Sciatic nerve (tissue), 2 donors: Measurements from ENCODE around the gene AUTS2. TPM values are rescaled to one million over a fixed set of nuclear protein-coding genes. Genes with fewer than 3 reads are reported as not detected.

Experiments
- ATAC-seq: fragments of 200-7000 bp; cut with Tn5 transposase; one replicate; pipeline ENCODE4 v1.9.1; 2020; ENCODE audit warnings: mild to moderate bottlenecking, moderate library complexity
- DNase-seq: peaks from one replicate; pipeline ENCODE4 v3.0.0-alpha.2; 2020; ENCODE audit warnings: low spot score
- intact Hi-C: fragments of 100-400 bp; cut with DNase I; formaldehyde crosslinking; loops from one replicate; pipeline ENCODE4 v1.14.2; 2022
- total RNA-seq: library from RNA; stranded (reverse); fragmentation: NEBNext Ultra II Directional; extraction: Animal tissue kit (Norgen Biotek cat#: 25700); gene quantifications from one replicate; pipeline ENCODE4 v1.2.1, GENCODE V29; 2021
- donor health status: DM: no; HTN: no; CAD: no.
- donor health status: DM: no; HTN: no; CAD: no.

The AUTS2 gene
- total RNA-seq, 1 donor from 2014 or later, result 129 TPM

DNA sequence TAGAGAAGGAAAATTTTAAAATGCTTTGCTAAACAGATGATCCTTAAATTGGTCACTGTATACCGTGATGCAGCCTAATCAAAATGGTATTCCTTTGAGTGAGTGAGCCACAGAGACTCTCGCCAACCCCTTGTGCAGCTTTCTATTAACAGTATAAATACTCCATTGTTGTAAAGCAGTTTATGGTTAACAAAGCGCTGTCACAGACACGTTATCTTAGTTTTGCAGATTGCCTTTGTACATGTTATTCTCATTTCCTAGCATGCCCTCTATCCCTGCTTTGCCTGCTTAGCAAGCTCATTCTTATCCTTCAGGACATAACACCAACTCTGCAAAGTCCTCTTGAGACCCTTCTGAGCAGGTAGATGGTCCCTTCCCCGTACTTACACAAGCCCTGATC, 694.4 kb downstream of the AUTS2 start:
- intact Hi-C loops, result no loop called here
- DNase-seq (no peak), ATAC-seq (no peak)

DNA sequence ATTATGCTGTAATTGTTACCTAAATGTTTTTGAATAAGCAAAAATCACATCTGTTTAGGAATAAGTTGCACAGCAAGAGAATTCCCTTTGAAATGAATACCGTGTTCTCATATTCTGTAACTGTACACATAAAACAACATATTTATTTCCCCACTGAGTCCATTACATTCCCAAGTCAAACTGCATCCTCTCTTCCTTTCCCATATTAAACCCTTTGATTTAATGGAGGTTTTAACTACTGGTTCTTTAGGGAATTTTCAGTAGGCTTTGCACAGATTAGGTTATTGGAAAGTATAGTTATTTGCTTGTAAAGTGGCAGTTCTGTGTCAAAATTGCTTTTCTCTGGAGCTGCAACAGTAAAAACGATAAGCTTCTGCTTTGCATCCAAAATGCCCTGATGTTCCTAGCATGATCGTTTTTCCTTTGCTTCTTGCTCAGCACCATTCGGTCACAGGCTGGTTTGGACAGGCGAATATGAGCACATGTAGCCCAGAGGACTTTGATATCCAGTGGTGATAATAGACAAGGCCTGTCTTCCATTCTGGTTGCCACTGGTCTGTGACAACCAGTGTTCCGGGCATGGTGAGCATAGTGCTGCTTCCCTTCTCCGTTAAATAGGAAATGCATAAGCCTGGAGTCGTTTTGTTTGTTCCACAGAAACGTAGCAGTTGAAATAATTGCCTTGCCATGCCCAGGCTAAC, 696.1 kb downstream of the AUTS2 start:
- intact Hi-C loops, result no loop called here
- ATAC-seq (no peak), DNase-seq (no peak)

DNA sequence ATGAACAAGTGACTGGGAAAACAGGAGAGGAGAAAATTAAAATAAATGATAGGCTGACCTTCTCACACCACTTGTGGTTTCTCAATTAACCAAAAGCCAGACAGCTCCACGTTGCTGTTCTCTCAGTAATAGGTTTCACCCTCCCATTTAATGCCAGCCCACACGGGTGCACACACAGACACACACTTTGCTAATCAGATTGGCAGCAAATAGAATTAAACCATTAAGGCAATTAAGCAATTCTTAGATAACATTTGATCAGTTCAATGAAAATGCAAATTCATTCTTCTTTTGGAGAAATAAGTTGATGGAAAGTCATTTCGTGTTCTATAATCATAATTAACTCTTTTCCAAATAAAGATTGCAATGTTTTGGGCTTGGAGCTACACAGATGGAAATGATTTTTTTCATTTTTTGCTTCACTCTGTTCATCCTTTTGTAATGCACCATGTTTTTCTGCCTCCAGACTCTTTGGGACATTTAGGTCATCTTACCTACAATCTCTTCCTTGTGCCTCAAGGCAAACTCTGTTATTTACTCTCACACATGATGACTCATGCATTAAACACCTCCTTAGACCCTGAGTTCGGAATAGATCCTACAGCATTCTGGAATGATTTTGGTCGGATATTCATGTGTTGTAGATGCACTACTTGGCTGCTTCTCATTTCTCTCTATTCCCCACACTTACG, 700.7 kb downstream of the AUTS2 start:
- no peak for DNase-seq
- intact Hi-C loops, result no loop called here
- ATAC-seq, result no peak

DNA sequence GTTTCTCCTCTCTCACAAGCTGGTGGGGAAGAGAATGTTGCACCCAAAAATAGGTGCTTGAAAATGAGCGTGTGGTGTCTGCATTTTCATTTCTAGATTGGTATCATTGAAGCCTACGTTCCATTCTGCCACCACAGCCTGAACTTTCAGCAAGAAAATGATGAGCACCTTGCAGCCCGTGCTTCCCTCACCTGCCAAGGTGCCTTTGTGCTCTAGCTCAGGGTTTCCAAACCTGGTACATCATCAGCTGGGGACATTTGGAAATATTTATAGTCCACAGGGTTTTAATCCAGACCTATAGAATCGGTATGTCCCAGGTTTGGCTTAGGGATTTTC, 701.2 kb downstream of the AUTS2 start:
- ATAC-seq (no peak), DNase-seq (no peak)
- intact Hi-C loops, result no loop called here

DNA sequence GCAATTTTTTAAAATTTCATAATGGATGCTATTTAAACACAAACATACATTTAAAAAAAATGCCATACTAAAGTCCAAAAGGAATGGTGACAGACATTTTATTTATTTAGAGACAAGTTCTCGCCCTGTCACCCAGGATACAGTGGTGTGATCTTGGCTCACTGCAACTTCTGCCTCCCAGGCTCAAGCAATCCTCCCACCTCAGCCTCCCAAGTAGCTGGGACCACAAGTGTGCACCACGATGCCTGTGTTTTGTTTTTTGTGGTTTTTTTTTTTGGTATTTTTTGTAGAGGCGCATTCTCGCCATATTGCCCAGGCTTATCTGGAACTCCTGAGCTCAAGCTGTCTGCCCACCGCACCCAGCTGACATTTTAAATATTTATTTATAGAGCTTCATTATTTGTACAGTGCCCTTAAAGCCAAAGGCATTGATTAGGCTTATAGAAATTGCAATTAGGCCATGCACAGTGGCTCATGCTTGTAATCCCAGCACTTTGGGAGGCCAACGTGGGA, 703.5 kb downstream of the AUTS2 start:
- ATAC-seq, result no peak
- intact Hi-C loops, result loop anchor here (5.0 kb wide), 1 partner anchor 106 kb away; no protein-coding TSS in a partner anchor
- DNase-seq, result no peak

DNA sequence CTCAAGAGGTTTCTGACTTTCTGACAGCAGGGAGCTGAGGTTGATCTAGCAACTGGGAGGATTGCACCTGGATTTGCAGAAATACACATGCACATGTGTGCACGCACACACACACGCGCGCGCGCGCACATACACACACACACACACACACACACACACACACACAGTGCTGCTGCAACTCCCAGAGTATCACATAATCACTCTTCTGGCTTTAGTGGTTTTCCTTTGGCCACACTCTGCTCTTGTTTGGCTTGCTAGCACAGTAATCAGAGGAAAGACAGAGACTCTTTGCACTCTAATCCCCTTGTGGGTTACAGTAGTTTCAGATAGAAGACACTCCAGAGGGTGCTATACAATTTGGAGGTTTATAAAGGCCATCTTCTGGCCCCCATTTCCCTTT, 705.0 kb downstream of the AUTS2 start:
- DNase-seq (no peak), ATAC-seq (no peak)
- intact Hi-C loops, result loop anchor here (5.0 kb wide), 1 partner anchor 104 kb away; no protein-coding TSS in a partner anchor

DNA sequence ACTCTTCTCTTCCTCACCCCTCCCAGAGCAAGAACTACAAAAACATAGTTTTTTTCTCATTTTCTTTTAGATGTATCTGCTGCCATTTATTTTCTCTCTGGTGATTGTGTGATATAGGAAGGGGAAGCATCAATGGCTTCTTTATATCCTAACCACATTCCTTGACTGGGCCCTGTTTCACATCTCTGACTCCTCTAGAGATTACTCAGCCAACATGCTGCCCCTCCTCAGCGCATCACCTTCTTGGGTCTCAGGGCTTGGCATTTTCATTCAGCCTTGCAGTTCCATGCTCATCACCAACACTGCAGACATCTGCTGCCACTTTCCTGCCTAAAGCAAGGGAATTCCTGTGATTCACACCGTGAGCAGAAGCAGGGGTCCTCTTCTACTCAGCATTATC, 705.5 kb downstream of the AUTS2 start:
- DNase-seq, result no peak
- no peak for ATAC-seq
- intact Hi-C loops, result loop anchor here (5.0 kb wide), 1 partner anchor 104 kb away; no protein-coding TSS in a partner anchor

DNA sequence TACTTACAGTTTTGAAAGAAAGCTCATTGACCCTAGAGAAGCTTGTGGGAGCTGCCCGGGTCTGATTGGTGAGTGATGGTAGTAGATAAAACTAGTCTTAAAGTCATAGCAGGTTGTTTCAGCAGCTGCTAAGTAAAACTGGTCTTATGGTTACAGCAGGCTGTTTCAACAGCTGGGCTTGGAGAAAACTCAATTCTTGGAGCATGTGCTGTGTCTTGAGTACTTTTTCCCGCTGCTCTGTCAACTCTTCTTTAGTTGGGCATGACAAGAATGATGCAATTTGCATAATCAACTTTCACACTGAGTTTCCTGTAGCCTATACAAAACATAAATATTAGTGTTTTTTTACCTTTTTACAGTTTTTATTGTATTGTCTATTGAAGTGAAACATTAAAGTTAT, 707.9 kb downstream of the AUTS2 start:
- ATAC-seq, result no peak

DNA sequence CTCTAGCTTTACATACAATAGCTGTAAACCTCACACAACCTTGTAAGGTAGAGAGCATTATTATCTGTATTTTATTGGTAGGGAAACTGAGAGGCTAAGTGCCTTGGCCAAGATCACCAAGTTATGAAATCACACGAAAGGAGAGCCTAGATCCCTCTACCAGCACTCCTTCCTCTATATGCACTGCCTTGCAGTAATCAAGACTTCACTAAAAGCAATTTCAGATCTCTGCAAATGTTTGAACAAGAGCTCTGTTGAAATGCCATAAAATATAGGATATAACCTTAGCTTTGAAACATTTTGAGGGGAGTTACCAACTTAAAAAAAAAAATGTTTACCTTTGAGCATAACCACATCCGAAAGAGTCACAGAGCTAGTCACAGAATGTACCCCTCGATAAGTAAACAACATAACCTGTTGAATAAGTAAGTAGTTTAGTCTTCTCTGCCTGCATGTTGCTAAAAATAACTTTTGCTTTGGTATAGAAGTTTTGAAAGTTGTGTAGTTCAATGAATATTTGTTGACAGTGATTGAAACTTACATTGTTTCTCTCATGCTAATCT, 709.4 kb downstream of the AUTS2 start:
- no peak for DNase-seq
- ATAC-seq, result no peak
- intact Hi-C loops, result no loop called here

More for the DNA sequence above, 707.9 kb downstream of the AUTS2 start:
- no peak for DNase-seq
- intact Hi-C loops, result no loop called here

DNA sequence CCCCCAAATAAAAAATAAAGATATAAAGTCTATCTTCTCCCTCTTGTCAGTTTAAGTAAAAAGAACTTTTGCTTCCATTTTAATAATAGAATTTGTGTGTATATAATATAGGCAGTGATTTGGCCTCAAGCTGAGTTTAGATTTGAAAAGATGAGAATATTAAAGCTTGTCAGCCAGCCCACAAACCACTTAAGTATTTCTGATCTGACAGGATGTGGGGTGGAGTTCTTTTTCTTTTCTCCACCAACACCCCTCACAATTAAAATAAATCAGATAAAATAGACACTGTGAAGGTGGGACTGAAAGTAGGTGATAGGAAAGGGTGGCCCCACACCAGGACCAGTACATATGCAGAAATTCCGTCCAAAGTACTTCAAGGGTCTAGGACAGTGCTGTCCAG, 714.1 kb downstream of the AUTS2 start:
- DNase-seq (no peak), ATAC-seq (no peak)
- intact Hi-C loops, result no loop called here

DNA sequence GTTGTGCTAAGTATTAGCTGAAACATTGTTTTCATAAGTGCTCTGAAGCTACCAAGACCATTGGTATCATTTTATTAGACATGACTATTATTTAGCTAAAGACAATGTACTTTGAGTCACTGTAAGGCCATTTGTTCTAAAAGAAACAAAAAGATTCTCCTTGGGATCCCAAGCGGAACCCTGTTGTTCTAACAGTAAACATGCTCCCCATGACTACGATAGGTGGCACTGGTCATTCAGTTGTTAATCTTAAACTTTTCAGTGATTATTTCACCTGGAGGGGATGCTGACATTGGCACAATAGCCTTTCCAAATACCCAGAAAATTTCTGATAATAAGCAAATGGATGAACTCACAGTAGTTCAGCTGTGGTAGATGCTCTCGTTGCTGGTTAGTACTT, 715.0 kb downstream of the AUTS2 start:
- DNase-seq (no peak), ATAC-seq (no peak)
- intact Hi-C loops, result no loop called here

DNA sequence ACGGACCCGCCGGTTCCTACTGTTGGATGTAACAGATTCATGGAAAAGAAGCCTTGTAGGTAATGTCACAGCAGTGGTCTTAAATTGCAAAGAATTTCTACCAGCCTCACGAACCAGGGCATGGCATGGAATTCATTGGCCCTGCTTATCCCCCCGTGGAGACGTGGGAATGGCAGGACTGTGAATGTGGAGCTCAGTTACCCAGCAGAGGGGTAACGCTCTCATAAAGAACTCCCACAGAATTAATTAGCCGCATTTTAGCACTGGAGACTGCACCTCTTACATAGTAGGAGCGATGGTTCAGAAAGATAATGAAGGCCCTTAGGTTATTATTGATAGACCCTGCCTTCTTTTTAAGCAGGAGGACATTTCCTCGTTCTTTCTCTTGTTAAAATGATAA, 715.4 kb downstream of the AUTS2 start:
- DNase-seq (no peak), ATAC-seq (no peak)
- intact Hi-C loops, result no loop called here

DNA sequence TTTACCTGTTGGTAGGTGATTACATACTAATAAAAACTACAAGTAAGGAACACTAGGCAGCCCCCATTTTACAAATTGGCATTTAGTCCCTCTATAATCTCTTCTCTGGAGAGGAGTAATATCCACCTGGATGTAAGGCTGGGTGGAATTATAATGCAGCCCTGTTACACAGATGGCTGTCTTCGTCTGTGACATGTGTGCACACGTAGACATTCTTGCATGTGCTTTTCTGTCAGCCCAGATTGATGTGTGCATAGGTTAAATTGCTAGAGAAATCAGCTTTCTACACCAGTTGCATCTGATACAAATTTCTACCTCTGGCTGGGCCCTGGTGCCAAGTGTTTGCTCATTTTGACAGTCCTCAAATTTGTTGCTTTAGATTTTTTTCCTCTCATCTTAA, 715.9 kb downstream of the AUTS2 start:
- intact Hi-C loops, result no loop called here
- no peak for ATAC-seq
- no peak for DNase-seq

DNA sequence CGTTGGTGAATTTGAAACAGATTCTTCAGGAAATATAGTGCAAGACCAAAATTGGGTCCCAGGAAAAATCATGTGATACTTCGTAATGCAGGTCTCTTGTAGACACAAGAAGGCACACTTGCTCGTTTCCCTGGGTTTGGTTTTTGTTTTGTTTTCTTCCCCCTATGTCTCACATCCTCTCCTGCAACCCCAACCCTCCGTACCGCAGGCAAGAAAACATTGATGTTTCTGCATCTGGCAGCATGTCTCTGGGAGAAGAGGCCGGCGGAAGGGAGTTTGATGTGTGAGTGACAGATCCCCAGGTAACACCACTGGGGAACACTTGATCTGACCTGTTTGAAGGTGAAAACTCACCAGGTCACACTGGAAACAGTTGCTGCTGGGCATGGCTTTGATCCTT, 718.5 kb downstream of the AUTS2 start:
- ATAC-seq (no peak), DNase-seq (no peak)
- intact Hi-C loops, result no loop called here

DNA sequence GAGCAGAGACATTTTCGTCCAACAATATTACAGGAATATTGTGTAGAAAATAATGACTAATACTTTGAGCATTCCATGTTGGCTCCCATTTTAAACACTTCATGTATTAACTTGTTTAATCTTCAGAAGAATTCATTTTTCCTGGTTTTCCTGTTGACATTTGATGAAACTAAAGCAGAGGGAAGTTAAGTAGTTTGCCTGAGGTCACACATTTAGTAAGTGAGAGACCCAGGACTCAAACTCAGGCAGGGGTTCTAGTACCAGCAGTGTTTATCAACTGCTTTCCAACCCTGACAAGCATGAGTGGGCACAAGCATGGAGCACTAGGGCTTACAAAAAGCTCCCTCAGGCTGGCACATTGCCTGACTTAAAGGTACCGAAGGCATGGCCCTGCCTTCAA, 719.1 kb downstream of the AUTS2 start:
- DNase-seq (no peak), ATAC-seq (no peak)
- intact Hi-C loops, result no loop called here

DNA sequence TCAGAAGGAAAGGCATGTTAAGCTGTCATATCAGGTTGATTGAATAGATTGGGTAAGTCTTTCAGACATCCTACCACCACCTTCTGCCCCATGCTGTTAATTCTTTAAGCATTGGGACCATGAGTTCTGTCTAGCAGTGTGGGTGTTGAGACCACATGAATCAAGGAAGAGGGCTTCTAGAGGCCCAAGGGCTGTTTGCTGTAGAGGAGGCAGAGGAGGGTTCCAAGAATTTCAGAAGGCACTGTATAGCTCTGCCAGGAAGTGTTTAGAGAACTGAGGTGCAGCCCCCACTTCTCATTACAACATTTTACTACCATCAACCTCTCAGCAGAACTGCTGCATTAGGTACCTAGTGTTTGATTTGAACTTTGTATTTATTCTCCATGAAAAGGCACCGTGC, 720.2 kb downstream of the AUTS2 start:
- intact Hi-C loops, result no loop called here
- DNase-seq (no peak), ATAC-seq (no peak)

DNA sequence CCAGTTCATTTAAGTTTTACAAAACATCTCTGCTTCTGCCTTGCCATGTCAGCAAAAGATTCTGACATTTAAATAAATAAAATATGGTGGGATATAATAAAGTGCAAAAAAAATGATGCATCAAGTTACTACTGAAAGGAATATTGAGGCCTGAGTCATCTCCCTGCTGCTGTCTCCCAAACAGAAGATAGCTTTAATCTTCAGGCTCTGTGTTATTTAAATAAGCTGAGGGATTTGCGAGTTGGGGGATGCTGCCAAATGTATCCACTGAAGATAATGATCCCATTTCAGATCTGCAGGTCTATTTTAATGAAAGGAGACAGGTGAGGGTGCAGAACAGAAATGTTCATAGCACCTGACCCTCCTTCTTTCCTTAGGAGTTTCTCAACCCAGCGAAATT, 720.8 kb downstream of the AUTS2 start:
- no peak for ATAC-seq
- DNase-seq, result no peak
- intact Hi-C loops, result no loop called here

DNA sequence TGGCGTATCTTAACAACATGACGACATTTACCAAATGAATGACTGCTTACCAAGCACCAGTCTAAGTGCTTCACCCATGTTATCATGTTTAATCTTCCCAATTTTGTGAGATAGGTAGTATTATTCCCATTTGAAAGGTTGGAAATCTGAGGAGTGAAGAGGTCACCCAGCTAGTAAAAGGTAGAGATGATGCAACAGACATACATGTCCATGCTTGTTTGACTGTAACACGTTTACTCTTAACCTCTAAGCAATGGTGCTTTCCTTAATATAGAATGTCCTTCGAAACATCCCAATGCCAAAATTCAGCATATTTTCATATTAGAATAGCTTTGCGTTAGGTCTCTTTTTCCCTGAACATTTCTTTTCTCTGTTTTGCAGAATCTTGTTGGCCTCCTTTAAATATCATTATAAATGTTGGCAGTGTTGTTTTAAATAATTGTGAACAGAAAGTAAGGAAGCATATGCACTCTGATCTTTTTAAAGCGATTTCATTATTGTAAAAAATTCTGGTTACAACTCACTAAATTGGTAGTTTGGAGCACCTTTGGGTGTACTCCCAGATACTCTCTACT, 722.8 kb downstream of the AUTS2 start:
- no peak for DNase-seq
- intact Hi-C loops, result no loop called here
- ATAC-seq, result no peak

DNA sequence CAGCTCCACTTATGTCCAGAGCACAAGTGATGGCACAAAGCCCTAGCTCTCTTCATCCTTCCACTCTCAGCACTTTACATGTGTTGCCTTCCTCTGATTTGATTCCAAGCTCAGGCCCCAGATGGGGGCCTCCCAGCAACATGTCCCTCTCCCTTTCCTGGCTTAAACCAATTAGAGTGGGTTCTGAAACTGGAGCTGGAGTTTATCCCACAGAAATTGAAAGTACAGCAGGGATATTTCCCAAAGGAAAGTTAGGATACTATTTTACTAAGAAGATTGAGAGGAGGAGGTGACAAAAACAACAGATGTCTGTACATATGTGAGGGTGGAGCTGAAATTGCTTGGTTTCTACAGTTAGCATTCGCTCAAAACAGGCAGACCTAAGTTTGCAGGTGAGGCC, 724.6 kb downstream of the AUTS2 start:
- intact Hi-C loops, result no loop called here
- no peak for ATAC-seq
- no peak for DNase-seq

DNA sequence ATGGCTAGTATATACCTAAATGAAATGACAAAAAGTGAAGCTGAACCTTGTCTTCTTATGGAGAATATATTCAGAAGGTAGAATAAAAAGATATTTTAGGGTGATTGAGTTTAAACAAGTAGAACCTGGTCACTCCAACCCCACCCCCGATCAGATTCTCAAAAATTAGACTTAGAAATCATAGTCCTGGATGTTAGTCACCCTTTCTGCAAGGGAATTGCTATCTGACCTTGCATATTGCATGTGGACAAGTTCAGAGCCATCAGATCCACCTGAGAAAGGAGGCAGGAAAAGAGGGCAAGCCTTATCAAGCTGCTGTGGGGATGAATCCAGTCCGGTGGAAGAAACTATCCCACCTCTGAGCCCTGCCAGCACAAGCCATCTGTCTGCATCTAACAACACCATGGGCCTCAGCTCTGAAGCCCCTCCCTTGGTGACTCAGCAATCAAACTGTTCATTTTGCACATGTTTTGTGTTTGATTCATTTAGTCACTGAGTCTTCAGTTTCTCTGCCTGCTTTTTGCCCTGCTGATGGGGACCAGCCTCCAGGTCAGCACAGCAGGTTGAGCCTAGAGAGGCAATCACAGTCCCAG, 727.3 kb downstream of the AUTS2 start:
- intact Hi-C loops, result no loop called here
- ATAC-seq (peak; percentile 32), DNase-seq (no peak)
